Tibial nerve (tissue), 4 donors: ENCODE measurements around the gene FCER2.

Experiments
- EP300 ChIP-seq, 2 donors: sonication (generic); formaldehyde crosslinking; IDR thresholded peaks; one replicate each; pipeline ENCODE4 v1.6.1; 2017; ENCODE audit warnings: antibody characterized with exemption in 2 of 2, mild to moderate bottlenecking in 1 of 2
- POLR2A ChIP-seq, 2 donors: fragments of 450-650 bp; IDR thresholded peaks; one replicate each; pipeline ENCODE4 v1.6.1; 2017; ENCODE audit warnings: antibody characterized with exemption in 2 of 2, mild to moderate bottlenecking in 2 of 2, moderate library complexity in 2 of 2
- TF ChIP-seq, protein P1 (sequence below), 5 experiments: fragments of 200-600 bp in 3 of 5; fragments of 450-650 bp in 2 of 5; sonication (generic) in 3 of 5; IDR thresholded peaks; one replicate each; pipeline ENCODE4 v1.5.1; 2016 to 2019; ENCODE audit warnings: antibody characterized with exemption in 5 of 5, mild to moderate bottlenecking in 3 of 5, moderate library complexity in 2 of 5

DNA sequence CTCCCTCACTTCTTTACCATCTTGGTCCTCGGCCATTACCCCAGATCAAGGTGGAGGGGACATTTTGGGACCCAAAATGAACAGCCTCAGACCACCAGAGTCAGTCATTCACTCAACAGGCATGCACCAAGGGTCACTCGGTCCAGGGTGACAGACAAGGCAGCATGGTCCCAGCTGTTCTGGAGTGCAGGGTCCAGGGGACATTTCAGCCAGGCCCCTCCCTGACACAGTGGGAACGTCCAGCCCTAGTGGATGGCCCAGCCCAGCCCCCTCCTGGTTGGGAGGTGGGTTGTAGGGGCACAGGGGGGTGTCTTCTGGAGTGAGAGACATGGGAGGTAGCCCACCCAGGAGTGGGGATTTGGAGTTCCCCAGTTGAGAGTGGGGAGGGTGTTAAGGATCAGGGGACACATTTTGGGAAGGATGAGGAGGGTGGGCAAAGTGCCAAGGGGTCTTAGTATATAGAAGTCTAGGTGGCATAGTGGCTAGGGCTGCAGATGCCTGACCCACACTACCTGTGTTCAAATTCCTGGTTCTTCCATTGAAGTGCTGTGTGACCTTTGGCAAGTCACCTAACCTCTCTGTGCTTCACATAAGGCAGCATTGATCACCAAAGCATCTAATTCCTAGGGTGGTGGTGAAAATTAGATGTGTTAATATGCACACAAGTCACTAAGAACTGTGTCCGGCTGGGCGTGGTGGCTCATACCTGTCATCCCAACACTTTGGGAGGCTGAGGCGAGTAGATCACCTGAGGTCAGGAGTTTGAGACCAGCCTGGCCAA, 2.5 kb upstream of the FCER2 start:
- TF ChIP-seq POLR2A (IDR thresholded peaks at IDR 0.05) (no peak), EP300 (IDR thresholded peaks at IDR 0.05) (no peak)
- TF ChIP-seq, protein P1, sequence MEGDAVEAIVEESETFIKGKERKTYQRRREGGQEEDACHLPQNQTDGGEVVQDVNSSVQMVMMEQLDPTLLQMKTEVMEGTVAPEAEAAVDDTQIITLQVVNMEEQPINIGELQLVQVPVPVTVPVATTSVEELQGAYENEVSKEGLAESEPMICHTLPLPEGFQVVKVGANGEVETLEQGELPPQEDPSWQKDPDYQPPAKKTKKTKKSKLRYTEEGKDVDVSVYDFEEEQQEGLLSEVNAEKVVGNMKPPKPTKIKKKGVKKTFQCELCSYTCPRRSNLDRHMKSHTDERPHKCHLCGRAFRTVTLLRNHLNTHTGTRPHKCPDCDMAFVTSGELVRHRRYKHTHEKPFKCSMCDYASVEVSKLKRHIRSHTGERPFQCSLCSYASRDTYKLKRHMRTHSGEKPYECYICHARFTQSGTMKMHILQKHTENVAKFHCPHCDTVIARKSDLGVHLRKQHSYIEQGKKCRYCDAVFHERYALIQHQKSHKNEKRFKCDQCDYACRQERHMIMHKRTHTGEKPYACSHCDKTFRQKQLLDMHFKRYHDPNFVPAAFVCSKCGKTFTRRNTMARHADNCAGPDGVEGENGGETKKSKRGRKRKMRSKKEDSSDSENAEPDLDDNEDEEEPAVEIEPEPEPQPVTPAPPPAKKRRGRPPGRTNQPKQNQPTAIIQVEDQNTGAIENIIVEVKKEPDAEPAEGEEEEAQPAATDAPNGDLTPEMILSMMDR (IDR thresholded peaks at IDR 0.05), result no peak
